Endothelial cell of umbilical vein (primary cell): ENCODE data around the gene KIF20B.

Experiments
- EZH2 ChIP-seq: IDR thresholded peaks from 2 replicates; pipeline ENCODE4 v1.6.1; 2012; ENCODE audit warnings: borderline replicate concordance, low read depth, mild to moderate bottlenecking, moderate library complexity, low read length, inconsistent platforms; ENCODE audit not compliant: severe bottlenecking
- GATA2 ChIP-seq: IDR thresholded peaks from 2 replicates; pipeline ENCODE4 v1.7.0; 2011; ENCODE audit warnings: low read depth, mild to moderate bottlenecking, moderate library complexity, mixed read lengths, low read length; ENCODE audit not compliant: insufficient read length, insufficient read depth
- JUN ChIP-seq: IDR thresholded peaks from 2 replicates; pipeline ENCODE4 v1.6.1; 2011; ENCODE audit warnings: borderline replicate concordance, low read depth; ENCODE audit not compliant: insufficient read length, insufficient read depth
- MYC ChIP-seq: IDR thresholded peaks from one replicate; pipeline ENCODE4 v1.6.1; 2011; ENCODE audit warnings: mild to moderate bottlenecking, low read depth, low read length
- POLR2A ChIP-seq: IDR thresholded peaks from 2 replicates; pipeline ENCODE4 v1.6.1; 2012; ENCODE audit warnings: low read depth, mild to moderate bottlenecking, control low read depth, low read length
- POLR2AphosphoS5 ChIP-seq: IDR thresholded peaks from 2 replicates; pipeline ENCODE4 v1.6.1; 2012; ENCODE audit warnings: low read depth, mild to moderate bottlenecking, control low read depth, low read length, moderate library complexity; ENCODE audit not compliant: insufficient read depth
- TF ChIP-seq, protein P1 (sequence below), 2 donors: IDR thresholded peaks; 1 replicate in 1 of 2; 2 replicates in 1 of 2; pipeline ENCODE4 v1.5.1; 2011; ENCODE audit warnings: low read length in 2 of 2, mild to moderate bottlenecking in 2 of 2, moderate library complexity in 2 of 2, control low read depth in 1 of 2, inconsistent platforms in 1 of 2, low read depth in 1 of 2; ENCODE audit not compliant: insufficient read depth in 1 of 2; ENCODE audit errors: extremely low read depth in 1 of 2

DNA sequence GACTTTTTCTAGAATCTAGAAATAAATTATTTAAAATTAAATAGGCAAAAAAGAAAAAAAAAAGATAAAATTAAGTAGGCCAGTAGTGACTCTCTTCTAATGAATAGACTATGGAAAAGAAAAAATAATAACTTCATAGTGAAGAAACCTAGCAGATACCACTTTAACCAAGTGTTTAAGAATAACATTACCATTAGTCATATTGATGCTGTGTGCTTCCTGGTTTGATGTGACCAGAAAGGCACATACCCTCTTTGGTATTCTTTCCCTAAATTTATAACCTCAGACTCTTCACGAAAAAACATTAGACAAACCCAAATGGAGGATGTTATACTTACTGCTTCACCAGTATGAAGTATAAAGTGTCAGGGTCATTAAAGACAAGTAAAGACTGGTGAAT lies 42.6 kb downstream of the KIF20B start:
- TF ChIP-seq GATA2 (no peak), EZH2 (no peak), POLR2A (no peak), POLR2AphosphoS5 (no peak), JUN (no peak), MYC (no peak)
- TF ChIP-seq, protein P1, sequence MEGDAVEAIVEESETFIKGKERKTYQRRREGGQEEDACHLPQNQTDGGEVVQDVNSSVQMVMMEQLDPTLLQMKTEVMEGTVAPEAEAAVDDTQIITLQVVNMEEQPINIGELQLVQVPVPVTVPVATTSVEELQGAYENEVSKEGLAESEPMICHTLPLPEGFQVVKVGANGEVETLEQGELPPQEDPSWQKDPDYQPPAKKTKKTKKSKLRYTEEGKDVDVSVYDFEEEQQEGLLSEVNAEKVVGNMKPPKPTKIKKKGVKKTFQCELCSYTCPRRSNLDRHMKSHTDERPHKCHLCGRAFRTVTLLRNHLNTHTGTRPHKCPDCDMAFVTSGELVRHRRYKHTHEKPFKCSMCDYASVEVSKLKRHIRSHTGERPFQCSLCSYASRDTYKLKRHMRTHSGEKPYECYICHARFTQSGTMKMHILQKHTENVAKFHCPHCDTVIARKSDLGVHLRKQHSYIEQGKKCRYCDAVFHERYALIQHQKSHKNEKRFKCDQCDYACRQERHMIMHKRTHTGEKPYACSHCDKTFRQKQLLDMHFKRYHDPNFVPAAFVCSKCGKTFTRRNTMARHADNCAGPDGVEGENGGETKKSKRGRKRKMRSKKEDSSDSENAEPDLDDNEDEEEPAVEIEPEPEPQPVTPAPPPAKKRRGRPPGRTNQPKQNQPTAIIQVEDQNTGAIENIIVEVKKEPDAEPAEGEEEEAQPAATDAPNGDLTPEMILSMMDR (IDR thresholded peaks at IDR 0.05; ENCODE audit: extremely low read depth in 1 of 2, insufficient read depth in 1 of 2, low read depth in 1 of 2, low read length in 2 of 2), result no peak
